Lower lobe of right lung (tissue), 2 donors: ENCODE results near the gene MCOLN1. TPM values are rescaled to one million over a fixed set of nuclear protein-coding genes. Genes with fewer than 3 reads are reported as not detected.
A peak's percentile ranks its signal among the peaks of the same experiment; 100 is the strongest.

Experiments used
- ATAC-seq, 2 donors: fragments of 200-7000 bp; cut with Tn5 transposase; one replicate each; pipeline ENCODE4 v1.9.1; 2020 to 2022; ENCODE audit warnings: mild to moderate bottlenecking in 2 of 2, moderate library complexity in 2 of 2
- DNase-seq: peaks from one replicate; pipeline ENCODE4 v3.0.0-alpha.2; 2020
- H3K27ac ChIP-seq: fragments of 200-600 bp; one replicate; pipeline ENCODE4 v1.8.0; 2022
- H3K27me3 ChIP-seq: fragments of 200-600 bp; one replicate; pipeline ENCODE4 v1.8.0; 2022; ENCODE audit warnings: low read depth
- H3K36me3 ChIP-seq: fragments of 200-600 bp; one replicate; pipeline ENCODE4 v1.8.0; 2022; ENCODE audit warnings: mild to moderate bottlenecking
- H3K4me1 ChIP-seq: fragments of 200-600 bp; one replicate; pipeline ENCODE4 v1.8.0; 2022
- H3K4me3 ChIP-seq: fragments of 200-600 bp; one replicate; pipeline ENCODE4 v1.8.0; 2022; ENCODE audit warnings: mild to moderate bottlenecking
- H3K9me3 ChIP-seq: fragments of 200-600 bp; one replicate; pipeline ENCODE4 v1.8.0; 2022
- CTCF ChIP-seq: fragments of 200-600 bp; IDR thresholded peaks from one replicate; pipeline ENCODE4 v1.8.0; 2022; ENCODE audit warnings: antibody characterized with exemption, mild to moderate bottlenecking
- intact Hi-C: fragments of 100-400 bp; cut with DNase I; formaldehyde crosslinking; loops from one replicate; pipeline ENCODE4 v1.11.0; 2022
- total RNA-seq: library from RNA; stranded (reverse); fragmentation: NEBNext Ultra II Directional; extraction: Animal tissue kit (Norgen Biotek cat#: 25700); gene quantifications from one replicate; pipeline ENCODE4 v1.2.1, GENCODE V29; 2021
- donor health status: DM: no; HTN: yes; CAD: no; lungs with severe emphysema.

Gene MCOLN1
- total RNA-seq, 1 donor from 2014 or later: 79.0 TPM

GRCh38 chr19:7478173-7478842 is 44.1 kb upstream of the MCOLN1 start:
- Histone ChIP-seq H3K27me3 (no peaks in the 10 kb centered on the region), H3K36me3 (no peaks in the 10 kb centered on the region), H3K4me1 (peaks cover 15% of the 10 kb centered on the region), H3K27ac (no peak overlapping the region), H3K4me3 (no peak overlapping the region), H3K9me3 (no peaks in the 10 kb centered on the region)
- ATAC-seq (no peak), DNase-seq (no peak)
- intact Hi-C loops: no loop called here
- no peak for TF ChIP-seq CTCF

DNA sequence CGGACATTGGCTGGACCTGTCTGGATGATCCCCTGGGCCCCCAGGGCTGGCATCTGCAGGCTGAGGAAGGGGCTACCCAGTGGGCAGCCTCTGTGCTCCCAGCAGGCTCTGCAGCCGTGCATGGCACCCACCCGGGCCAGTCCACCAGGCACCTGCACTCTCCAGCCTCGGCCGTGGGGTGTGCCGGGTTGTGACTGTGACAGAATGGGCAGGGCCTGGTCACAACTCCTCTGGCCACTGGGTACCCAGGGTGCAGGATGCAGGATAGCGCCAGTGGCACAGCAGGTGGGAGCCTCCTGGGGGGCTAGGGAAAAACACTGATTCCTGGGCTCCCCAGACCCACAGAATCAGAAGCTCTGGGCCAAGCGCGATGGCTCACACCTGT is 43.6 kb upstream of the MCOLN1 start:
- ATAC-seq (no peak), DNase-seq (no peak)
- H3K4me1 ChIP-seq: peaks cover 21% of the 10 kb centered on the region
- no peaks in the 10 kb centered on the region for H3K27me3 ChIP-seq
- H3K36me3 ChIP-seq: no peaks in the 10 kb centered on the region
- TF ChIP-seq CTCF: no peak
- intact Hi-C loops: no loop called here
- H3K4me3 ChIP-seq: no peak overlapping the region
- H3K27ac ChIP-seq: no peak overlapping the region
- H3K9me3 ChIP-seq: no peaks in the 10 kb centered on the region

DNA sequence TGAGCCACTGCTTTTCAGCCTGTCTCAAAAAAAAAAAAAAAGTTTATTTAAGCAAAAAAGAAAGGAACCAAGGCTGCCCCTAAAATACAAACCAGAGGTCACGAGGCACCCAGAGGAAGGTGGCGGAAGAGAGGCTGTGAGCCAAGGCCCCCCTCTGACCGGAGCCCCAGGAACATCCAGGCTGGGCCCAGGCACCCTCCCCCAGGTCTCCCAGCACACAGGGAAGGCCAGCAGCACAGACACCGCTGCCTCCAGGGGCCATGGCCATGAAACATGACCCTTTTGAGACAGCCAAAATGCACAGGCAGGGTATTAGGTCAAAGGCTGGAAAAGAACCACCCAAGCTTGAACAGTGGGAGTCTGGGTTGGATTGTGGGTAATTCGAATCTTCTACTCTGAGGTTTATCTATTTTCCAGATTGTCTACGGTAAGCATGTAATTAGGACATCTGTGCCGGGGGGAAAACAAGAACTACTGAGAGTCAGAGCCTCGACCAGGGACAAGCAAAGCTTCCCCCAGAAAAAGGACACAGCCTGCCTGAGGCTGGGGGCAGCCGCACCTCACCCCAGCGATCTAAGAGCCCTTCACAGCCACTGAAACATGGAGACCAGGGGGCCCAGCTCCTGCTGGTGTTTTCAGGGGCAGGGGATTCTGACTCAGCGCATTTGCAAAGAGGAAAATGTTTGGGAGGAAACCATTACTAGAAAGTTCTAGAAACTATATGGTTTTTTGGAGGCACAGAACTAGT is 42.0 kb upstream of the MCOLN1 start:
- Histone ChIP-seq H3K9me3 (no peaks in the 10 kb centered on the region), H3K36me3 (no peaks in the 10 kb centered on the region), H3K27ac (peak overlapping the region; percentile 66), H3K4me1 (peaks cover 22% of the 10 kb centered on the region), H3K27me3 (no peaks in the 10 kb centered on the region), H3K4me3 (no peak overlapping the region)
- TF ChIP-seq CTCF: no peak
- DNase-seq: no peak
- intact Hi-C loops: no loop called here
- no peak for ATAC-seq

DNA sequence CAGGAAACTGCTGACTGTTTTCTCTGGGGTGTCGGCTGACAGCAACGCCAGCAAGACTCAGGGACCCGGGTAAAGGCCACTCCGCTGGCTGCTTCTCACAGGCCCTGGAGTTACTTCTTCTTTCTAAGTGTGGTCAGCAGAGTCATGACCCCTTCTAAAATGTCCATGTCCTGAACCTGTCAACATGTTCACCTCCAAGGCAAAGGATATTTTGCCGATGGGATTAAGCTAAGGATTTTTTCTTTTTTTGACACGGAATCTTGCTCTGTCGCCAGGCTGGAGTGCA is 41.5 kb upstream of the MCOLN1 start:
- no peaks in the 10 kb centered on the region for H3K9me3 ChIP-seq
- peak overlapping the region; percentile 66 for H3K27ac ChIP-seq
- DNase-seq (peak; percentile 66), ATAC-seq (peak; percentile 34 to 43)
- intact Hi-C loops: no loop called here
- H3K4me1 ChIP-seq: peaks cover 22% of the 10 kb centered on the region
- H3K27me3 ChIP-seq: no peaks in the 10 kb centered on the region
- H3K4me3 ChIP-seq: no peak overlapping the region
- H3K36me3 ChIP-seq: no peaks in the 10 kb centered on the region
- TF ChIP-seq CTCF: no peak

DNA sequence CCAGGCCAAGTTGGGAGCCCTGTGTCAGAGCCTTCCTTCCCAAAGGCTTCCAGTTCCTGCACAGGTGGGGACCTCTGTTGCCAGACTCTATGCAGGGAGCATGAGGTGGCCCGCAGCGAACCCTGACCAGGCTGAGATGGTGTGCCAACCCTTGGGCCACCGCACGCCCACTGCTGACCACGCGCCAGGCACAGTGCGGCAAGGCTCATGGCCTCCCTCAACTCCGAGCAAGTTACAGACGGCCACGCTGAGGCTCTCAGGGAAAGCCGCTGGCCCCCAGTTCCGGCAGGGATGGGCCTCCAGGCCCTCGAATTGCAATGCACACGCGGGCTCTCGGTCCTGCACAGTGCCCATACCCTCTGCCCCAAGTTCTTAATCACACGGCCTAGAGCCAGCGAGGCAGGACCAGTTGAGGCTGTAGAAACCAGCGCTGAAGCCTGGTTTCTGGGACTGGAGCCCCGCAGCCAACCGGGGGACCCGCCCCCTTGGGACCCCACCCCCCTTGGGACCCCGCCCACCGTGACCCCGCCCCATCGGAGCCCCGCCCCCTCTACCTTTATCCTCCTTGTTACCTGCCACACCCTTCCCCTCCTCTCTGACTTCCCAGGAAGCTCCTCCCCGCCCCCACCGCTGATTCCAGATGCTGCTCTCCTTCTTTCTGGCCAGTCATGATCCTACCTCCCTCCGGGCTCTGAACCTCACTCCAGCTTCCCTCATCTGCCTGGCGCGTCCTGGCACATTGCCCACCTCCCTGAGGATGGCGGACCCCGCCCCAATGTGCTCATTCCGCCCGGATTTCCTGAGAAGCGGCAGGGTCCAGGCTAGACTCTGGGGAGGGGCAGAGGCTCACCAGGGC is 39.6 kb upstream of the MCOLN1 start:
- no peaks in the 10 kb centered on the region for H3K27me3 ChIP-seq
- H3K4me3 ChIP-seq: peak overlapping the region; percentile 14
- peak overlapping the region; percentile 65 for H3K27ac ChIP-seq
- H3K4me1 ChIP-seq: peaks cover 22% of the 10 kb centered on the region
- H3K9me3 ChIP-seq: no peaks in the 10 kb centered on the region
- H3K36me3 ChIP-seq: no peaks in the 10 kb centered on the region
- no peak for TF ChIP-seq CTCF
- intact Hi-C loops: no loop called here
- DNase-seq: peak; percentile 68
- ATAC-seq: peak; percentile 20 to 26
